Measurements from ENCODE around the gene TMEM61. TPM values are rescaled to one million over a fixed set of nuclear protein-coding genes. Genes with fewer than 3 reads are reported as not detected.

Gene TMEM61
- total RNA-seq, 4 donors from 2014 or later: 6.6 to 13.9 (median 9.3) TPM

DNA sequence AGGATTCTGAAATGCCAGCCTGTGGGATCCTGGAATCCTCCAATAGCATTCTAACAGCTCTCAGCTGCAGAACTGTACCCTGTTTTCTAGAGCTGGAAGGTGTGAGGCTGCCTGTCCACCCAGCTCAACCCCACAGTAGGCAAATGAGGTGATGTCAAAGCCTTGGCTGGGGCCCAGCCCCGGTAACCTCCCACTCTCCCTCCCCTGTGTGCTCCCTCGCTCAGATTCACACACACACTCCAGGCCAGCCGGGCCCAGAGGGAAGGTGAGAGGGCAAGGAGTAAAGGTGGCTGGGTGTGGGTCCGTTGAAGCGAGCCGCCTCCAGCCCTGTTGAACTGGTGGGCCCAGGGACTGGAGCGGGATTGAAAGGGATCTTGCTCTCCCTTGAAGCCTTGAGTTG lies 18.2 kb downstream of the TMEM61 start, which contains the start of gene BSND:
TSS of gene BSND (plus strand) at position 257 of the 400 bp plus-strand sequence. CDS start 254 bp downstream, outside the sequence.
- Histone ChIP-seq H3K4me3 (no peak within 1 kb of the TSS), H3K27ac (no peak within 1 kb of the TSS), H3K9me3 (no peaks in the 10 kb centered on the region), H3K4me1 (peaks cover 0 to 10% (median 1%) of the 10 kb centered on the region in 4 donors), H3K27me3 (peaks cover 0 to 9% of the 10 kb centered on the region in 2 donors), H3K36me3 (no peaks in the 10 kb centered on the region)
- TF ChIP-seq POLR2A (IDR thresholded peaks at IDR 0.05): no peak
- TF ChIP-seq, protein P1, sequence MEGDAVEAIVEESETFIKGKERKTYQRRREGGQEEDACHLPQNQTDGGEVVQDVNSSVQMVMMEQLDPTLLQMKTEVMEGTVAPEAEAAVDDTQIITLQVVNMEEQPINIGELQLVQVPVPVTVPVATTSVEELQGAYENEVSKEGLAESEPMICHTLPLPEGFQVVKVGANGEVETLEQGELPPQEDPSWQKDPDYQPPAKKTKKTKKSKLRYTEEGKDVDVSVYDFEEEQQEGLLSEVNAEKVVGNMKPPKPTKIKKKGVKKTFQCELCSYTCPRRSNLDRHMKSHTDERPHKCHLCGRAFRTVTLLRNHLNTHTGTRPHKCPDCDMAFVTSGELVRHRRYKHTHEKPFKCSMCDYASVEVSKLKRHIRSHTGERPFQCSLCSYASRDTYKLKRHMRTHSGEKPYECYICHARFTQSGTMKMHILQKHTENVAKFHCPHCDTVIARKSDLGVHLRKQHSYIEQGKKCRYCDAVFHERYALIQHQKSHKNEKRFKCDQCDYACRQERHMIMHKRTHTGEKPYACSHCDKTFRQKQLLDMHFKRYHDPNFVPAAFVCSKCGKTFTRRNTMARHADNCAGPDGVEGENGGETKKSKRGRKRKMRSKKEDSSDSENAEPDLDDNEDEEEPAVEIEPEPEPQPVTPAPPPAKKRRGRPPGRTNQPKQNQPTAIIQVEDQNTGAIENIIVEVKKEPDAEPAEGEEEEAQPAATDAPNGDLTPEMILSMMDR (IDR thresholded peaks at IDR 0.05): no peak
- DNase-seq: peak in 1 of 3 donors; percentile 46

DNA sequence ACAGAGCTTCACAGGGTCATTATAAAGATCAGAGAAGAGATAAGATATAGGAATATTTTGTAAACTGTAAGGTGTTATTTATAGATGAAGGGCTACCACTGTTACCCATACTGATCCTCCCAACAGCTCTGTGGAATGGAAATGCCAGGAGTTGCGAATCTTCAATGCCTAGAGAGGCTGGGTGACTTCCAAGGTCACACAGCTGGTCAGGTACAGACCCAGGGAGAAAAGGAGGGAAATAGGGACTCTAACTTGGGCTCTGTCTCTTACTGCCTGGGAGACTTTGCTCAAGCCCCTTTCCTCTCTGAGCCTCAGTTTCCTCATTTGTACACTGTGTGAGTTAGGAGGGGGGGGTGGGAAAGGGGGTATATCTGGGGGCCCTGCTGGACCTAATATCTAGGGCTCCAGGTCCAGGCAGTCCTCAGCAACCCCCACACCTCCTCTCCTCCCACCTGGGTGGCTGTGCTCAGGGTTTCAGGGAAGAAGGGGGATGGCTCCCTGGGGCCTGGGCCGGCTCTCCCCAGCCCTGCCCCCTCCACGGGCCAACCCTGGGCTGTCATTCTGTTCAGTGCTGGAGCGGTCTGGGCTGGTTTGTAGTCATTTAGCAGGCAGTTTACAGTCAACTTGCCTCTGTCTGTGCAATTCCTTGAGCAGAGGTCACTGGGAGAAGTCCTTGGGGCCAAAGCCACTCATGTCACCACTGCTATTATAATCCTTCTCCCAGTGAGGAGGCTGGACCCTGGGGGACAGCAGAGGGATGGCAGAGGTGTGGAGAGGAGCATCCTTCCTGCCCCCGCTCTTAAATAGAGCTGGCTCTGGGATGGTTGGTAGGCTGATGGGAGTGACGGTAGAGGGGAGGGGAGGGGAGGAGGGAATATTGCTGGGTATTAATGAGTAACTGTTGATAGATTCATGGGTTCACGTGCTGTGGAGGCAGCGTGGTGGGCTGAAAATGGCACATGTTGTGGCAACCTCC lies 20.0 kb downstream of the TMEM61 start:
- no peak overlapping the region for H3K4me3 ChIP-seq
- H3K36me3 ChIP-seq: no peaks in the 10 kb centered on the region
- TF ChIP-seq, protein P1 (IDR thresholded peaks at IDR 0.05): no peak
- no peak for TF ChIP-seq POLR2A (IDR thresholded peaks at IDR 0.05)
- H3K27ac ChIP-seq: no peak overlapping the region
- DNase-seq: no peak
- H3K9me3 ChIP-seq: no peaks in the 10 kb centered on the region
- peaks cover 0 to 9% of the 10 kb centered on the region in 2 donors for H3K27me3 ChIP-seq
- peaks cover 0 to 10% (median 1%) of the 10 kb centered on the region in 4 donors for H3K4me1 ChIP-seq

DNA sequence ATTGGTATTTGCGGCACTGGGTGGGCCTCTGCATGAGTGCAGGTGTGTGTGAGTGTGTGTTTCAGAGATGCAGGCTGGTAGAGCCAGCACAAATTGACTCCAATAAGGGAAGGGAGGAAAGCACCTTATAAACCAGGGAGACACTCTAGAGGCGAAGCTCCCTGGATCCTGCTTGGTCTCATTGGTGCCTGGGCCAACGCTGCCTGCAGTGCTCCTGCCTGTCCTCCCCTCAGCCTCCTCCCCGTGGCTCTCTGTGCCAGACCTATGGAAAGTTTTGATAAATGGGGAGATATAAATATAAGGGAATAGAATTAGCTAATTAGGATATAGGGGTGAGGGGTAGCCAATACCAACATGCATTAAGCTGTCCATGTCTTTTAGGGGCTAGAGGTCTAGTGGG lies 20.9 kb downstream of the TMEM61 start:
- no peaks in the 10 kb centered on the region for H3K36me3 ChIP-seq
- no peak for DNase-seq
- H3K27ac ChIP-seq: no peak overlapping the region
- peaks cover 0 to 9% (median 1%) of the 10 kb centered on the region in 4 donors for H3K4me1 ChIP-seq
- TF ChIP-seq POLR2A (IDR thresholded peaks at IDR 0.05): no peak
- TF ChIP-seq, protein P1 (IDR thresholded peaks at IDR 0.05): no peak
- H3K4me3 ChIP-seq: no peak overlapping the region
- peaks cover 0 to 9% of the 10 kb centered on the region in 2 donors for H3K27me3 ChIP-seq
- no peaks in the 10 kb centered on the region for H3K9me3 ChIP-seq

DNA sequence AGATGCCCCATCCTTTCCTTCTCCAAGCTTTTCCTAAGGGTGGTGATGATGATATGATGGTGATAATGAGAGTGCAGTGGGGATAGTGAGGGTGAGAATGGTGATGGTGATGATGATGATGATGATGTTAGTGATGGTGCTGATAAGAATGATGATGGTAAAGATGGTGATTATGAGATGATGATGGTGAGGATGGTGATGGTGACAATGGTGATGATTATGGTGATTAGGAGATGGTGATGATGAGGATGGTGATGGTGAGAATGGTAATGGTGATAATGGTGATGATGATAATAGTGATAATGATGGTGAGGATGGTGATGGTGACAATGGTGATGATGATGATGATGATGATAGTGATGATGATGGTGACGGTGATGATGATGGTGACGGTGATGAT lies 22.3 kb downstream of the TMEM61 start:
- no peak overlapping the region for H3K4me3 ChIP-seq
- H3K9me3 ChIP-seq: no peaks in the 10 kb centered on the region
- TF ChIP-seq POLR2A (IDR thresholded peaks at IDR 0.05): no peak
- TF ChIP-seq, protein P1 (IDR thresholded peaks at IDR 0.05): no peak
- no peak for DNase-seq
- H3K4me1 ChIP-seq: no peaks in the 10 kb centered on the region
- H3K36me3 ChIP-seq: no peaks in the 10 kb centered on the region
- H3K27me3 ChIP-seq: no peaks in the 10 kb centered on the region
- no peak overlapping the region for H3K27ac ChIP-seq

DNA sequence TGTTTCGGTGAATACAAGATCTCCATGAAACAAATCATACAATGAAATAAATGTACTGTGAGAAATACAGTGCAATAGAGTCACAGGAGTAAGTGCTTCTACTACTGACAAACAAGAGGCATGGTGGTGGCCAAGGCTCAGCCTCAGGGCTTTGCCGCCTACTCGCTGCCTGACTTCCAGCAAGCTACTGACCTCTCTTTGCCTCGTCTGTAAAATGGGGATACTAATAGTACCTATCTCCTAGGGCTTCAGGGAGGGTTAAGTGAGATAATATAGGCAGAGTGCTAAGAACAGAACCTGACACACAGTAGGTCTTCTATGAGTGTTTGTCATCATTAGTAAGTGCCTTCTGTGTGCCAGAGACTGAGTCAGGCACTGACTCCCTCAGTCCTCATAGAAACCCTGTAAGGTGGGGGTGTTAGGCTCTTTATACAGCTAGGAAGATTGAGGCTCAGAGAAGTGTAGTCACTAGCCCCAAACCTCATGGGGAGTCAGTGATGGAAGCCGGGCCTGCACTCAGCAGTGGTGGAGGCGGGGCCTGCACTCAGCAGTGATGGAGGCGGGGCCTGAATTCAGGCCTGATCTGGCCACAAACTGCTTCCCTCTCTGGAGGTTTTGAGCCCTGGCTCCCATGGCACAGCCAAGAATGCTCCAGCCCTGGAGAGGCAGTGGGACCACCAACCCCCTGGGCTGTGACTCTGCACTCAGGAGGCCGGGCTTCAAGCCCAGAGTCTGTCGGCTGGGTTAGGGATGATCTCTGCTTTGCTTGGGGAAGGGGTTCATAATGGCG lies 25.1 kb downstream of the TMEM61 start:
- Histone ChIP-seq H3K27me3 (no peaks in the 10 kb centered on the region), H3K4me1 (no peaks in the 10 kb centered on the region), H3K9me3 (no peaks in the 10 kb centered on the region), H3K4me3 (no peak overlapping the region), H3K36me3 (no peaks in the 10 kb centered on the region), H3K27ac (no peak overlapping the region)
- TF ChIP-seq, protein P1 (IDR thresholded peaks at IDR 0.05): no peak
- TF ChIP-seq POLR2A (IDR thresholded peaks at IDR 0.05): no peak
- DNase-seq: no peak
